ENCODE measurements around the gene FAM83F.
"Not testable (repeated sequence)": the region's sequence is repeated elsewhere in the genome, so short reads cannot be mapped to it uniquely, and the experiment has no call there.

The FAM83F gene

DNA sequence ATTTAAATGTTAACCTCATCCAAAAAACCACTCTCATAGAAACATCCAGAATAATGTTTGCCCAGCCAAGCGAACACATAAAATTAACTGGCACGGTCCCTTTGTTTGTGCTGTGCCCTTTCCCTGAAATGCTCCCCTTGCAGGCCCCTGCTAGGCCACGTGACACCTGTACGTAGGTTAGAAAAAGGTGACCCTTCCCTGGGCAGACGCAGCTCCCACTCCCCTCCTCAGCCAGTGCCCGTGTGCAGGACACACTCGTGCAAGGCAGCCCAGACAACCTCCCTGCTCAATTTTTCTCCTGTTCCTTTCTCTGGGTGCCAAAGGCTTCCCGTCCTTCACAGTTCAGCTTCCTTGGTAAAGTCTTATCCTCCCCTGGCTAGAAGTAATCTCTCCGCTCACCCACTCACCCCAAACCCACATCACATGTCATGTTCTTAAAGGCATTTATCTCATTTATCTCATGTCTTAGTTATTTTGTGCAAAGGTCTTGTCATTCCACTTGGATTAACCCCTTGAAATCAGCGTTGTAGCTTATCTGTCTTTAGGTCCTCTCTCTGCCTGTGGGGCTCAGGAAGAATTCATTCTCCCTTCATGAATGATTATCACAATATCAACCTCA, 20.7 kb downstream of the FAM83F start:
- no peak for DNase-seq (ENCODE audit: low read depth)

DNA sequence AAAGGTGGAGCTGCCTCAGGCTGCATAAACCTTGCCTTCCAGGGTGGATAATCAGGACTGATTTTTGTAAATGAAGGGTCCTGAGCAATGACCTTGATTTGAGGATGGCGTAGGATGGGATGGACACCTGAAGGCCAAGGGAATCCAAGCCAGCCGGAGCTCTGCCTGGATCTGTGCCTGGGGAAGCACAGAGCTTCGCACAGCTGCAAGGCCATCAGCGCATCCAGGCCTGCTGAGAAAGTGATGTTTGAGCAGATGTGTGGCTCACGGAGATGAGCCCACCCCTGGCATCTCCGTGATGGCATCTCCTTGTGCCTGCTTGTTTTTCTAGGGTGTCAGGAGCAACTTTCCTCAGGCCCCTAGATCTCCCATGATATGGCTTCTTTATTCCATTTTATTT, 23.3 kb downstream of the FAM83F start:
- DNase-seq (ENCODE audit: low read depth) = no peak

DNA sequence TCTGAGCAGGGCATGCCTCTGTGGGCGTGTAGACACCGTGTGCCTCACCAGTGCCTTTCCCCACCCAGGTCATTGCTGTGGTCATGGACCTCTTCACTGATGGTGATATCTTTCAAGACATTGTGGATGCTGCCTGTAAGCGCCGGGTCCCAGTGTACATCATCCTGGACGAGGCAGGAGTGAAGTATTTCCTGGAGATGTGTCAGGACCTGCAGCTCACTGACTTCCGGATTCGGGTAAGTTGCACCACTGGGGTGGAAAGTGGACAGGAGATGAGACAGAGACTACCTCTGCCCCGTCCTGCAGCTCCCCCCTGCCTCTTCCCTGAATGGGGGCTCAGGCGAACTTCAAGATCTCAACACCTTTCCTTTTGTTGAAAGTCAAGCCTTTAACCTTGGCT, 24.3 kb downstream of the FAM83F start:
- DNase-seq (ENCODE audit: low read depth) = no peak

DNA sequence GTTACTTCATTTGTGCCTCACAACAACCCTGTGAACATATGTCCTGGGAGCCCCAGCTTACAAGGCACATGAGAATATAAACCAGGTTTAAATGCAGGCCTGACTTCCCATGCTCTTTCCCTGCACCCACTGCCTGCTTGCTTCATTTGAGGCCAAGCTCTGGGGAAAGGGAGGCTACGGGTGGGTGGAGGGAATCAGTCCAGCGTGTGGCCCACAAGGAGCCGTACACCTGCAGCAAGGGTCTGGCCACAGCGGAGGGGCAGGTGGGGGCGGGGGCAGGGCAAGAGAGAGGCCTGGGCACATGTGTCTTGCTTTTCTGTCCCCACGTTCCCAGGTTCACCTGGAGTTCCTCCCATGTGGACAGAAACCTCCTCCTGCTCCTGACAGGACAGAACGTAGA, 26.2 kb downstream of the FAM83F start:
- no peak for DNase-seq (ENCODE audit: low read depth)

DNA sequence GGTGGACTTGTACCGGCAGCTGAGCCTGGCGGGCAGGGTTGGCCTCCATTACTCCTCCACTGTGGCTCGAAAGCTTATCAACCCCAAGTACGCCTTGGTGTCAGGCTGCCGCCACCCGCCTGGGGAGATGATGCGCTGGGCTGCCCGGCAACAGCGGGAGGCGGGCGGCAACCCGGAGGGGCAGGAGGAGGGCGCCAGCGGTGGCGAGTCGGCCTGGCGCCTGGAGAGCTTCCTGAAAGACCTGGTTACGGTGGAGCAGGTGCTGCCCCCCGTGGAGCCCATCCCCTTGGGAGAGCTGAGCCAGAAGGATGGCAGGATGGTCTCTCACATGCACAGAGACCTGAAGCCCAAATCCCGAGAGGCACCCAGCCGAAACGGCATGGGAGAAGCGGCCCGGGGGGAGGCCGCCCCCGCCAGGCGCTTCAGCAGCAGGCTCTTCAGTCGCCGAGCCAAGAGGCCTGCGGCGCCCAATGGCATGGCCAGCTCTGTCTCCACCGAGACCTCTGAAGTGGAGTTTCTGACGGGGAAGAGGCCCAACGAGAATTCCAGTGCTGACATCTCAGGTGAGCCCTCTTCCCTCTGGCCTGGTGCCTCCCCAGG, 26.7 kb downstream of the FAM83F start:
- DNase-seq (ENCODE audit: low read depth) = no peak

DNA sequence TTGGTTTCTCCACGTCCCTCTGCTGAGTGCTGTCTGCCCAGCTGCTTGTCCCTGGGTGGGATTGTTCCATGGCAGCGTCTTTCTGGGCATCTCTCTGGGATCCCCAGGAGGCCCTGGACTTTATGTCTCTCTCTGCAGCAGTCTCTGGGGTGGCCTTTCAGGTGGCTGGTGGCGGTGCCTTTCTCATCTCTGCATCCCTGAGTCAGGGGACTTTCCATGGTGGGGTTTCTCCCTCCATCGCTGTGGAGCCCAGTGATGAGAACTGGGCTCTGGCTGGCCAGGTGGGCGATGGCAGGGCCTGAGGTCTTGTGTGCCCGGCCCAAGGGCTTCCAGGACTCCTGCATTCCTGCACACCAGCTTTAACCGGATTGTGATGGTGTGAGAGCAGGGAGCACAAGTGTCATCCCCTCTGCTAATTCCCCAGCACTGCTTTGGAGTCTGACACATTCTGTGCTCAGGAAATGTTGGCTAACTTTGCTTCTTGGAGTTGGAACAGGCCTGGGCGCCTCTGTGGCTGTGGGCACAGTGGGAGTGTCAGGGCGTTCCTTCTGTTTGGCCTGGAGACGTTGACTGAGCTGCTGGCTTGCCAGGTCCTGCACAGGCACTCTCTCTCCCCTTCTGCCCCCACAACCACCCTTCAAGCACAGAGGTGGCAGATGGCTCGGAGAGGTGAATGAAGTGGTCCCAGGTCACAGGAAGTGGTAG, 27.9 kb downstream of the FAM83F start:
- DNase-seq (ENCODE audit: low read depth) = no peak

DNA sequence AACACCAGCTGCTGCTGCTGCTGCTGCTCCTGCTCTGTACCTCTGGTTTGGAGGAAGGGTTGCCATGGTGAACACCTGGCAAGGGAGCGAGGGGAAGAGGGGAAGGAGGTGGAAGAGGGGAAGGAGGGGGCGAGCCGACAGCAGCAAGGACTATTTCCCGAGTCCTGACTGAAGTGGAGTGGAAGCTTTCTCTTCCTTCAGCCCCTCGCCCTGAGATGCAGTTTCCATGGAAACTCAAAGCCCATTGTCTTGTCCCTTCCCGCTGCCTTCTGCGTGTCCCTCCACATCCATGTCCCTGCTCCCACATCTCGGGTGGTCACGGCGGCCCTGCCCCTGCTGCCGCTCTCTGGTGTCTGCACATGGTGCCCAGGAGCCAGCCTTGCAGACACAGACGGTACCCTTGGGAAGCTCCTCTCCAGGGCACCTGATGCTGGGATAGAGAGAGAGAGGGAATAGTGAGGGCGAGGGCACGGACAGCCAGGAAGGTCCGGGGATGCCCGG, 28.6 kb downstream of the FAM83F start:
- DNase-seq (ENCODE audit: low read depth) = no peak

DNA sequence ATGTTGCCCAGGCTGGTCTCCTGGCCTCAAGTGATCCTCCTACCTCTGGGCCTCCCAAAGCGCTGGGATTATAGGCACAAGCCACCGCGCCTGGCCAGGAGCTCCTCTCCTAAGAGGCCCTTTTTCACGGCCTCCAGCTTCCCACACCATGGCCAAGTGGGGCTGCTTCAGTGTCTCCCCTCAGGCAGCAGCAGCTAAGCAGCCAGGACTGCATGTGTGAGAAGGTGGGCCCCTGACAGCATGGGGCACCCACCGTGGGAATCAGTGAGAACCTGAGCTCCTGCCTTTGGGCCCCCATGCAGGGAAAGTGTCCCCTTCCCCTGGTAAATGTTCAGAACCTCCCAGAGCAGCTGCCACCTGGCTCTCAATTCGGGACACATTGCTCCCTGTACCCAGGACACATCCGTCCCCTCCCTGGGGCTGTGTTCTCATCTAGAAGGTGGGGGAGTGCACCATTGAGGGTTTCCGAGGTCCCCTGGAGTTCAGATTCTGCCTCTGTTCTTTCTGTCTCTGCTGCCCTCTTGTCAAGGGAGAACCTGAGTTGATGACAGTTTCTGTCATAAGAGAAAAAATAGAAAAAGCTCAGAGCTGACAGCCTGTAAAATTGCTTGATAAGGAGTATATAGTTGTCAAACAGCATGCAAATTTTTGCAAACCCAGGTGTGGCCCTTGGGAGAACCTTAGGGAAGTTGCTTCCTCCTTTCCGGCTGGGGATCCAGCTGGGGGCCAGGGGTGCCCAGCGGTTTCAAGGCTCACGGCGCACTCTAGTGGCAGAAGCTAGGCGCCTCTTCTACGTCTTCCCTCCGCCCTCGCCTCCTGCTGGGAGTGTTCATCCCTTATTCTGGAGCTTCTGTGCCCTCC, 29.7 kb downstream of the FAM83F start:
- peak; percentile 49 for DNase-seq (ENCODE audit: low read depth)

DNA sequence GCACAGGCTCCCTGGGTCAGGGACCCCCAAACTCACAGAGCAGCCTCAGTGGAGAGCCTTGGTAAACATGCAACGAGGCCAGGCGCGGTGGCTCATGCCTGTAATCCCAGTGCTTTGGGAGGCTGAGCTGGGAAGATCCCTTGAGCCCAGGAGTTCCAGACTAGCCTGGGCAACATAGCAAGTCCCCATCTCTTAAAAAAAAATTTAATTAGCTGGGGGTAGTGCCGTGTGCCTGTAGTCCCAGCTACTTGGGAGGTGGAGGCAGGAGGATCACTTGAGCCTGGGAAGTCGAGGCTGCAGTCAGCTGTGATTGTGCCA, 30.3 kb downstream of the FAM83F start:
- DNase-seq (ENCODE audit: low read depth) = not testable (repeated sequence)

DNA sequence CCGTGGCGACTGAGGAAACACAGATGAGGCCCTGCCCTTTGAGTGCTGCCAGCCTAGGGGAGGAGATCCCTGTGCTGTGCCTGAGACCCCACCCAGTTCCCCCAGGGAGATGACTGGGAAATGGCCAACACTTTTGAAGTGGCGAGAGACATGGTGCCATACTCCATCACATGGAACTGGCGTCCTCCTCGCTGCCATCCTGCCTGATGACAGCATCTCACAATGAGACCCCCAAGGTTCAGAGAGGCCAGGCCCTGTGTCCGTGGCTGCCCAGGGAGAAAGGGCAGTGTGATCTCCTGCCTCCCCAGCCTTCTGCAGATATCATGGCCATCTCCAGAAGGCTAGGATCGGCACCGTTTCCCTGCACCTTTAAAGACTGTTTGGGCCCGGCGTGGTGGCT, 31.1 kb downstream of the FAM83F start:
- DNase-seq (ENCODE audit: low read depth) = no peak

DNA sequence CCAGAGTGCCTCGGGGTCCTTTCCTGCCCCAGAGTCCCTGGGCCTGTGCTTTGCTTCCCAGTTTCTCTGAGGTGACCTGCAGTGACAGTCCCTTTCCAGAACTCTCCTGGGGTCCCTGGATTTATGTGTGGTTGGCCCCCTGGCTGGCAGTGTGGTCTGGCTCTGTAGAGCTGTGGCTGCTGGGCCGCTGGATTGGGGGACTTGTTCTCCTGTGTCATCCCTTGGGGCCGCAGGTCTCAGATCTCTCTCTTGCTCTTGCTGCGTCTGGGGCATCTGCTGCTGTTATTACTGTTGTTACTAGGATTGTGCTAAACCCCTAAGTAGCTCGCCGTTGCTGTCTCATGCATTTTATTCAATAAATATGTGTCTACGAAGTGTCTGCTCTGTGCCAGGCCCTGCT, 31.9 kb downstream of the FAM83F start:
- DNase-seq (ENCODE audit: low read depth) = no peak

DNA sequence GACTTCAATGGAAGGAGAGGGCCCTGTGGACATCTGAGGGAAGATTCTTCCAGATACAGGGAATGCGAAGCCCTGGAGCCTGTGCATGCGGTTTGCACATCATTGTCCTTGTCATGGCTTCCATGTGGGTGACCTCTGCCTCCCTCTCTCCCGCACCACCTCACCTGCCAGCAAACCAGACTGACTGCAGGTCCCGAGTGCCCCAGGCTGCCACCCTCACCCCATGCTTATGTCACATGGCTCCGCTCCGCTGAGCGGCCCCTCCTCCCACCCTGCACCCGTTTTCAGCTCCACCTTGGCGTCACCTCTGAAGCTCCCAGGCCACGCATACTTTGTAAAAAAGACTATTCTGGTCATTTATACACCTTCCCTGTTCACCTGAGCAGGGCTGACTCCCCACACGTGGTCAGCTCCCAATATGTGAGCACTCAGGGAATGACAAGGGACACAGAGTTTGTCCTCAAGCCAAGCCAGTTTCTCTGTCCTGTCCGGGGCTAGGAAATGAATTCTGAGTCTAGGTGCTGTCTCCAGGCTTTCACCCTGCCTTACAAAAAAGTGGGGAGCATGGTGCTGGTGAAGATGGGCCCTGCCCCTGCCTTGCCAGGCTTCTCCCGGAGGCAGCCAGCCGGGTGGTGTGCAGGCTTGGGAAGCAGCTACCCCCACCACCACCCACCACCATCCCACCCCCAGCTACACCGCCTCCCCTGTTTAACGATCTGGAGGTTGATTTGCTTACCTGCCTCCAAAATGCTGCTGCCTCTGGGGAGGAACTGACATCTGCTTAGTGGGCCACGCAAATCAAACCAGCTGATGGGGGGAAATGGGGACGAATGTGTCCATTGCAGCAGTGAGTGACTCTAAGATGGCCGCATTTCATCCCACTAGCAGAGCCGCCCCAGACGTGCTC, 32.7 kb downstream of the FAM83F start:
- no peak for DNase-seq (ENCODE audit: low read depth)

DNA sequence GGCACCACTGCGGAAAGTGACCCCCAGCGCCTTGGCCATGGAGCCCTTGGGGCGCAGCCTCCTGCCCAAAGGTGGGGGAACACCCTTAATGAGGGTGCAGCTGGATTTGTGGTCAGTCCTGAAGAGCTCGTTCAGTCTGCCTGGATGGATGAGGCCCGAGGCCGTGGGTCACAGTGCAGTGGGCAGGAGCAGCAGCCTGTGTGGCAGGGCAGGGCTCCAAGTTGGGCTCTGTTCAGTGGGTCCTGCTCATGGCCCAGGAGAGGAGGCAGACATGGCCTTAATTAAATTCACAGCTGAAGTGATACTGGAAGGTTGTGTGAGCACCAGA, 33.3 kb downstream of the FAM83F start:
- DNase-seq (ENCODE audit: low read depth) = no peak

DNA sequence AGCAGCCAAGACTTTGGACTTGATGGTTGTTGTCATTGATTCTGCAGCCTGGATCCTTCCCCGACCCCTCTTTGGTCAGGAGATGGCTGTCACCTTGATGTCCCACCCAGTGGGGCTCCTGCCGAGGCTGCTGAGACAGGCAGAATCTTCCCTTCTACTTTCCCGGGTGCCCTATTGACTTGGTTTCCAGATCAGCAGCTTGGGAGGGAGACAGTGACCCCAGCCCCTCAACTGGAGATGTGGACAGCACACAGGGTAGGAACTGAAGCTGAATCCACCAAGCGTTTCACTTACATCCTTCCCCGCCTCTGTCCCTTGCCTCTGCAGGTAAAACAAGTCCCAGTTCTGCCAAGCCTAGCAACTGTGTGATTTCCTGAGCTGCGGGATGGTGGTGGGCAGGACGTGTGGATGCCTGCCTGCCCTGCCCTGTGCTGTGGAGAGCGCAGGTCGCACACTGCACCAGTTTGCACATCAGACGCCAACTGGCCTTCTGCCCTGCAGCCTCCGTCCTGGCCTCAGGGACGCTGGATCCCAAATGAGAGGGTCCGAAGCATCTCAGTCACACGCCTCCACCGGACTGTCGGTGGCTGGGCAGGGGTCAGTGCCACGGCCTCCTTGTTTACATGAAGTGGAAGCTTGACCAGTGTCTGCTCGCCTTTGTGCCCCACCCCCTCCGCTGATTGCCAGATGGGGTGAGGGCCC, 34.6 kb downstream of the FAM83F start:
- no peak for DNase-seq (ENCODE audit: low read depth)

DNA sequence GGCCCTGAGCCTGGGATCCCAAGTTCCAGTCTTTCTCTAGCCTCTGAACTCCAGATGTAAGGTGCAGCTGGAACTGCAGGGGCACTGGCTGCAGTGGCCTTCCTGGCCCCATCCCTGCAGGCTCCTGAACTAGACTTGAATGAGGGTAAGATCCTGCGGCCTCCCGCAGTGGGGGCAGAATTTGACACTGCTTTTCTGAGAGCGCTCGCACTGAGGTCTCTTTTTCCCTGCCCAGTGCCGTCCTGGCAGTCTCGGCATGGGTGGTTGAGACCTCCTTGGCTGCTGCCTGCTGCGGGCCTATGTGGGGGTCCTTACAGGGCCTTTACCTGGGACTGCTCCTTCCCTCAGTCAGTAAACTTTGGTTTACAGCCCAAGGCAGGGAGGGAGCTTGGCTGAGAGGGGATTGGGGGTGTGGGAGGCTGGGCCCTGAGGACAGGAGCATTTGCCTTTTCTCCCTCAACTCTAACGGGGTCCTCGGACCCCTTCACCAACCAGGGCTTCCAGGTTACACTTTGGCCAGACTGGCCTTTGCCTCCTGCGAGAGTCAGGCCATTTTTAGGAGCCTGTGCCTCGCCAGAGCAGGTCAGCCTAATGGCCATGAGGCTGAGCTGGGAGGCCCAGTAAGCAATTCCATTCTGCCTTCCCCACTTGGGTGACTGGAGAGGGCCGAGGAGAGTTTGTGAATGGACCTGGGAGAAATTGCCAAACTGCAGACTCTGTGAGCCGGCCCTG, 35.4 kb downstream of the FAM83F start:
- no peak for DNase-seq (ENCODE audit: low read depth)

DNA sequence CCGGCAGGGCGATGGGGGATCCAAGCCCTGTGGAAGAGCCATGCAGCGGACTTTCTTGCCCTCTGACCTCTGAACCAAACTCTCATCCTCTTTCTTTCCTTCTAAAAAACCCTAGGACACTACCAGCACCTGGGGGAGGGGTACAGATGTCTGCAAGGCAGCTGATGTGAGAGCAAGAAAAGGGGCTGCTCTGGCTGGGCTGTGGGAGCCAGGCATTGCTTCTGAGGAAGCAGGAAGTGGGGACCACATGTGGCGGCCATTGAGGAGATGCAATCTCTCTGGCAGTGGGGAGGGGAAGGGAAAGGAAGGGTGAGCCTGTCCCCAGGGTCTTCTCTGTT, 36.0 kb downstream of the FAM83F start:
- no peak for DNase-seq (ENCODE audit: low read depth)

DNA sequence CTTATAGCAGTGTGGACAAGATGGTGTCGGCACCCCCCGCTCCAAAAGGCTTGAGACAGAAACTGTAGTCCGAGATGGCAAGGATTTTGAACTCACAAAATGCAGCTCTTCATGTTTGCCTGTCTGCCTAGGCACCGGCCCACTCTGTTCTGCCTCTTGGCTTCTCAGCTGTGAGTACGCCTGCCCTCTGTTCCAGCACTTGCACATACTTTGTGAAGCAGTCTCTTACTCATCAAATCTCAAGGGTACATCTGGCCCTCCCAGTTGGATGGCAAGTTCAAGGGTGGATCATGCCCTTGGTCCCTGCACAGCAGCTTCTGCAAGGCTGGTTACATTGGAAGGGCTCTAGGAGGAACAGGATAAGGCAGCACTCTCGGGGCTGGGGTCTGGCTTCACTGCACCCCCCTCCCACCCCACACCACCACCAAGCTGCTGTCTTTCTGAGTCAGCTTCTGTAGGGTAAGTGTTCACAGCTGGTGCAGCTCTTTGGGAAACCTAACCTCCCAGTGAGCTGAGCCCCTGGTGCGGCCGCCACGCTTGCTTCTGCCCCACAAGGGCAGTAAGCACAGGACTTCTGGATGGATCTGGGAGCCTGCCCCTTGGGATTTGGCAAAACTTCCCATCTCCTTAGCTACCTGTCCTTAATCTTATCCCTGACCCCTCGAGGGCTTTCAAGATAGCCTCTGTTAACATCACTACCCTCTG, 37.2 kb downstream of the FAM83F start:
- no peak for DNase-seq (ENCODE audit: low read depth)

DNA sequence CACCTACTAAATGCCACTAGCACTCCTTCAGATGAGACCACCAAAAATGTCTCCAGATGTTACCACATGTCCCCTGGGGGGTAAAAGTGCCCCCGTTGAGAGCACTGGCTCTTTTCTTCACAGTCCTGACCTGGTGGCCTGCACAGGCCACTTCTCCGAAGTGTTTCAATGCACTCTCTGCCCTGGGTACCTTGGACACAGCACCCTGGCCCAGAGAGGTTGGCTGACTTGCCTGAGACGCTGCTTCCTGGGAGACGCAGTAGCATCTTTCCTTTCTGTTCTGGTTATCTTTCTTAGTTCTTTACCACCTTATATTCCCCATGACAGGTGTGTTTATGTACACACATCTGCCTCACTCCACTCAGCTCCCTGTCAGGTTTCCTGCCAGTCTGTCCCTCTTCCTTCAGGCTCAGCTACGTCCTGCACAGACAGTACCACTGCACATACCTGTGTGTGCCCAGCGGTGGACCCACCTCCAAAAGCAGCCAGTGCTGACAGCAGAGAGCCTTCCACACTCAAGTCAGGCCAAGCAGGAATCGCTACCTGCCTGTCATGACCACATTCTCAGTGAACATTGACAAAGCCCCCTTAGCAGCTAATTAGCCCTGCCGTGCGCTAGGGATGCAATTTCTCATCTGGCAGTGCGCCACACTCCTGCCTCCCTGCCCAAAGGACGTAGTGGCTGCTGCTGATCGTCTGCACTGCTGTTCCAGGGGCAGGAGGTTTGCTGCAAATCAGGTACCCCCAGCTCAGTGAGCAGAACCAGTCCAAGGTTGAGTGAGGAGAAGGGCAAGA, 39.0 kb downstream of the FAM83F start:
- DNase-seq (ENCODE audit: low read depth) = no peak

DNA sequence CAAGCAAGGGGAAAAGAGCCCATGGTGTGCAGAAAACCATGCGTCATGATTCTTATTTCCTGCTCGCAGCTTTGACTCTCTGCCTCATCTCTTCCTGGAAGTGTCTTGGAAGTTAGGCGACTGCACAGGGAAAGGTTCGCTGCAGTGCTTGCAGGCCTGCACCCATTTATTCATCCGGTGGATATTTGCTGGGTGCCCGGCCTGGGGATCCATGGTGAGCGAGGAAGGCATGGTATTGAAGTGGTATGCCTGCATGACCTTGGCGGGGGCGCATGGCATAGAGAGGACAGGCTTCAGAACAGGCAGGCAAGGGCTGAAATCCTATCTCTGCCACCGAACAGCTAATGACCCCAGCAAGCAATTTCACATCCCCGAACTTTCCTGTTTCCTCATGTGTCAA, 40.6 kb downstream of the FAM83F start:
- DNase-seq (ENCODE audit: low read depth) = no peak
